WTC11 (cell line): ENCODE measurements around the gene IMMP1L. TPM values are rescaled to one million over a fixed set of nuclear protein-coding genes. Genes with fewer than 3 reads are reported as not detected.
A peak's percentile ranks its signal among the peaks of the same experiment; 100 is the strongest.

Source experiments
- ATAC-seq: fragments of 200-7000 bp; cut with Tn5 transposase; 2 replicates; pipeline ENCODE4 v1.10.0; 2021; ENCODE audit warnings: mild to moderate bottlenecking, moderate library complexity
- CTCF ChIA-PET: fragments of 300-600 bp; sonication (Branson Sonifier 250); formaldehyde crosslinking; loops from one replicate; lab custom pipeline; 2021; ENCODE audit warnings: antibody characterized with exemption; lab: Charles Lee
- POLR2A ChIA-PET: fragments of 350-600 bp; sonication (Branson Sonifier 250); formaldehyde crosslinking; loops from one replicate; lab custom pipeline; 2021; ENCODE audit warnings: antibody characterized with exemption; lab: Charles Lee
- DNase-seq: peaks from one replicate; pipeline ENCODE4 v3.0.0; 2021; ENCODE audit warnings: low spot score
- H3K27ac Mint-ChIP-seq: 2 replicates; pipeline ENCODE4 v1.8.0; 2021; ENCODE audit warnings: mixed read lengths
- H3K27me3 Mint-ChIP-seq: 2 replicates; pipeline ENCODE4 v1.8.0; 2021; ENCODE audit warnings: low read depth, mild to moderate bottlenecking, moderate library complexity, mixed read lengths
- H3K36me3 Mint-ChIP-seq: 2 replicates; pipeline ENCODE4 v1.8.0; 2021; ENCODE audit warnings: mixed read lengths
- H3K4me1 Mint-ChIP-seq: 2 replicates; pipeline ENCODE4 v1.8.0; 2022; ENCODE audit warnings: mixed read lengths
- H3K4me3 Mint-ChIP-seq: 2 replicates; pipeline ENCODE4 v1.8.0; 2021; ENCODE audit warnings: mild to moderate bottlenecking, moderate library complexity, mixed read lengths
- H3K9me3 Mint-ChIP-seq: 2 replicates; pipeline ENCODE4 v1.8.0; 2021; ENCODE audit warnings: mixed read lengths
- ETV6 ChIP-seq: sonication (generic); formaldehyde crosslinking; IDR thresholded peaks from 2 replicates; pipeline ENCODE4 v1.8.1; 2022; ENCODE audit warnings: mild to moderate bottlenecking, missing genetic modification reagents
- FOXK1 ChIP-seq: sonication (generic); formaldehyde crosslinking; IDR thresholded peaks from 2 replicates; pipeline ENCODE4 v1.8.0; 2022; ENCODE audit warnings: mild to moderate bottlenecking, moderate library complexity, missing genetic modification reagents
- FOXP1 ChIP-seq: sonication (generic); formaldehyde crosslinking; IDR thresholded peaks from 2 replicates; pipeline ENCODE4 v1.8.0; 2022; ENCODE audit warnings: missing genetic modification reagents, mild to moderate bottlenecking, moderate library complexity, borderline replicate concordance
- NFATC4 ChIP-seq: fragments of 250-450 bp; sonication (Bioruptor Pico); IDR thresholded peaks from 2 replicates; pipeline ENCODE4 v1.9.0; 2021; ENCODE audit warnings: mild to moderate bottlenecking
- NR2C2 ChIP-seq: sonication (generic); formaldehyde crosslinking; IDR thresholded peaks from 2 replicates; pipeline ENCODE4 v1.8.0; 2022; ENCODE audit warnings: mild to moderate bottlenecking, missing genetic modification reagents
- TP53 ChIP-seq: sonication (generic); formaldehyde crosslinking; IDR thresholded peaks from 2 replicates; pipeline ENCODE4 v1.8.1; 2023; ENCODE audit warnings: mild to moderate bottlenecking, missing genetic modification reagents
- ZNF219 ChIP-seq: sonication (generic); formaldehyde crosslinking; IDR thresholded peaks from 2 replicates; pipeline ENCODE4 v1.8.0; 2023; ENCODE audit warnings: missing genetic modification reagents, mild to moderate bottlenecking, borderline replicate concordance
- ZNF416 ChIP-seq: fragments of 250-450 bp; sonication (Bioruptor Pico); IDR thresholded peaks from 2 replicates; pipeline ENCODE4 v1.9.0; 2021; ENCODE audit warnings: mild to moderate bottlenecking, inconsistent platforms
- total RNA-seq: library from RNA; stranded (reverse); gene quantifications from 3 replicates; pipeline ENCODE4 v1.2.3, GENCODE V29; 2021
- TF ChIP-seq, protein P1 (sequence below): sonication (generic); formaldehyde crosslinking; IDR thresholded peaks from 2 replicates; pipeline ENCODE4 v1.8.1; 2022; ENCODE audit warnings: mild to moderate bottlenecking, moderate library complexity, missing genetic modification reagents
- TF ChIP-seq, protein P2 (sequence below): fragments of 250-450 bp; sonication (Bioruptor Pico); IDR thresholded peaks from 2 replicates; pipeline ENCODE4 v1.9.0; 2021; ENCODE audit warnings: mild to moderate bottlenecking
- TF ChIP-seq, protein P3 (sequence below): sonication (generic); formaldehyde crosslinking; IDR thresholded peaks from 2 replicates; pipeline ENCODE4 v1.8.1; 2023; ENCODE audit warnings: mild to moderate bottlenecking, missing genetic modification reagents, borderline replicate concordance
- TF ChIP-seq, protein P4 (sequence below): fragments of 250-450 bp; sonication (Bioruptor Pico); IDR thresholded peaks from 2 replicates; pipeline ENCODE4 v1.9.0; 2021; ENCODE audit warnings: mild to moderate bottlenecking

IMMP1L gene
- total RNA-seq, 1 experiment from 2014 or later = 29.6 TPM

DNA sequence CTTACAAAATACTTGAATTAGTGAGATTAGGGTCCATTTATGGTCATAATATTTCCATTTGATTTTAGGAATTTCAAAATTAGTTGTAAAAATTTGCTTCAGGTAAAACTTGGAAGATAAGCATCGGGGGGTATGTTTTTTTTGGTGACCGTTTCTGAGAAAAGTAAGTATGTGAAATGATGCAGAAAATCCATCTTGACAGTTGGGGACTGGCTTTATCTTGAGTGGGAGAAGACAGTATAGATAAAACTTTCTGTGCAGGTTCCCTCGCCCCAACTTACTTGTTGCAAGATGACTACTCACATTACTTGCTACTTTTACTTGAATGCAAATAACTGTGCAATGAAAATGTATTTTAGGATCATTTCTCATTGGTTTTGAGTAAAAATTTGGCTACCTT is 90.3 kb downstream of the IMMP1L start:
- Mint-ChIP-seq H3K4me3 (no peak overlapping the region), H3K27ac (no peak overlapping the region), H3K27me3 (no peaks in the 10 kb centered on the region), H3K4me1 (peaks cover 78% of the 10 kb centered on the region), H3K36me3 (no peaks in the 10 kb centered on the region), H3K9me3 (no peaks in the 10 kb centered on the region)
- ChIA-PET POLR2A (no interaction called here), CTCF (interaction anchor here (1.3 to 1.9 kb wide), 2 partner anchors 312 to 380 kb away, joined by 6 read pairs; no protein-coding TSS in a partner anchor)
- TF ChIP-seq NR2C2 (no peak), NFATC4 (CRISPR knock-in tag) (no peak), FOXK1 (CRISPR knock-in tag) (no peak), FOXP1 (CRISPR knock-in tag) (no peak), ETV6 (CRISPR knock-in tag) (no peak), TP53 (no peak), ZNF416 (CRISPR knock-in tag) (no peak), ZNF219 (CRISPR knock-in tag) (no peak)
- TF ChIP-seq, protein P1, sequence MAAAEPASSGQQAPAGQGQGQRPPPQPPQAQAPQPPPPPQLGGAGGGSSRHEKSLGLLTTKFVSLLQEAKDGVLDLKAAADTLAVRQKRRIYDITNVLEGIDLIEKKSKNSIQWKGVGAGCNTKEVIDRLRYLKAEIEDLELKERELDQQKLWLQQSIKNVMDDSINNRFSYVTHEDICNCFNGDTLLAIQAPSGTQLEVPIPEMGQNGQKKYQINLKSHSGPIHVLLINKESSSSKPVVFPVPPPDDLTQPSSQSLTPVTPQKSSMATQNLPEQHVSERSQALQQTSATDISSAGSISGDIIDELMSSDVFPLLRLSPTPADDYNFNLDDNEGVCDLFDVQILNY (CRISPR knock-in tag) = no peak
- TF ChIP-seq, protein P2, sequence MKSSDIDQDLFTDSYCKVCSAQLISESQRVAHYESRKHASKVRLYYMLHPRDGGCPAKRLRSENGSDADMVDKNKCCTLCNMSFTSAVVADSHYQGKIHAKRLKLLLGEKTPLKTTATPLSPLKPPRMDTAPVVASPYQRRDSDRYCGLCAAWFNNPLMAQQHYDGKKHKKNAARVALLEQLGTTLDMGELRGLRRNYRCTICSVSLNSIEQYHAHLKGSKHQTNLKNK (CRISPR knock-in tag) = no peak
- ATAC-seq (no peak), DNase-seq (no peak)

DNA sequence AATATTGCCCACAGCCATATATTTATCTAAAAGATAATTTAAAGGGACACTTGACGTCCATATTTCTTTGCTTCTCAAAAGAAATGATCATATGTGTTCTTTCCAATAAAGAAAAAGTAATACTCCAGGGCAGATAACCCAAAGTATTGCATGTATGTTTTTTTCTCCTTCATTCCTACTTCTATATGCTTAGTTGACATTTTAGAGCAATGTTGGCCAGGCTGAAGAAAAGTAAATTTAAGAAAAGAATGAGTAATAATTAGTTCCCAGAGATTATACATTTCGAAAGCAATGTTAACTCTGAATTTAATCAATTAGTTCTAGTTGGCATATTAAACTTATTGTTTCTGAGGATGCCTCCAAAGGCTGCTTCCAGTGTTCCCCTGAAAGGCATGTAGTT is 91.6 kb downstream of the IMMP1L start:
- TF ChIP-seq, protein P3, sequence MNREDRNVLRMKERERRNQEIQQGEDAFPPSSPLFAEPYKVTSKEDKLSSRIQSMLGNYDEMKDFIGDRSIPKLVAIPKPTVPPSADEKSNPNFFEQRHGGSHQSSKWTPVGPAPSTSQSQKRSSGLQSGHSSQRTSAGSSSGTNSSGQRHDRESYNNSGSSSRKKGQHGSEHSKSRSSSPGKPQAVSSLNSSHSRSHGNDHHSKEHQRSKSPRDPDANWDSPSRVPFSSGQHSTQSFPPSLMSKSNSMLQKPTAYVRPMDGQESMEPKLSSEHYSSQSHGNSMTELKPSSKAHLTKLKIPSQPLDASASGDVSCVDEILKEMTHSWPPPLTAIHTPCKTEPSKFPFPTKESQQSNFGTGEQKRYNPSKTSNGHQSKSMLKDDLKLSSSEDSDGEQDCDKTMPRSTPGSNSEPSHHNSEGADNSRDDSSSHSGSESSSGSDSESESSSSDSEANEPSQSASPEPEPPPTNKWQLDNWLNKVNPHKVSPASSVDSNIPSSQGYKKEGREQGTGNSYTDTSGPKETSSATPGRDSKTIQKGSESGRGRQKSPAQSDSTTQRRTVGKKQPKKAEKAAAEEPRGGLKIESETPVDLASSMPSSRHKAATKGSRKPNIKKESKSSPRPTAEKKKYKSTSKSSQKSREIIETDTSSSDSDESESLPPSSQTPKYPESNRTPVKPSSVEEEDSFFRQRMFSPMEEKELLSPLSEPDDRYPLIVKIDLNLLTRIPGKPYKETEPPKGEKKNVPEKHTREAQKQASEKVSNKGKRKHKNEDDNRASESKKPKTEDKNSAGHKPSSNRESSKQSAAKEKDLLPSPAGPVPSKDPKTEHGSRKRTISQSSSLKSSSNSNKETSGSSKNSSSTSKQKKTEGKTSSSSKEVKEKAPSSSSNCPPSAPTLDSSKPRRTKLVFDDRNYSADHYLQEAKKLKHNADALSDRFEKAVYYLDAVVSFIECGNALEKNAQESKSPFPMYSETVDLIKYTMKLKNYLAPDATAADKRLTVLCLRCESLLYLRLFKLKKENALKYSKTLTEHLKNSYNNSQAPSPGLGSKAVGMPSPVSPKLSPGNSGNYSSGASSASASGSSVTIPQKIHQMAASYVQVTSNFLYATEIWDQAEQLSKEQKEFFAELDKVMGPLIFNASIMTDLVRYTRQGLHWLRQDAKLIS (CRISPR knock-in tag) = no peak
- no peaks in the 10 kb centered on the region for H3K27me3 Mint-ChIP-seq
- DNase-seq (no peak), ATAC-seq (no peak)
- H3K4me1 Mint-ChIP-seq = peaks cover 76% of the 10 kb centered on the region
- no peak overlapping the region for H3K27ac Mint-ChIP-seq
- ChIA-PET POLR2A (no interaction called here), CTCF (interaction anchor here (0.8 to 2.4 kb wide), 3 partner anchors 185 to 381 kb away, joined by 3 to 9 read pairs (median 6); no protein-coding TSS in a partner anchor)
- H3K4me3 Mint-ChIP-seq = no peak overlapping the region
- no peaks in the 10 kb centered on the region for H3K36me3 Mint-ChIP-seq
- H3K9me3 Mint-ChIP-seq = no peaks in the 10 kb centered on the region

DNA sequence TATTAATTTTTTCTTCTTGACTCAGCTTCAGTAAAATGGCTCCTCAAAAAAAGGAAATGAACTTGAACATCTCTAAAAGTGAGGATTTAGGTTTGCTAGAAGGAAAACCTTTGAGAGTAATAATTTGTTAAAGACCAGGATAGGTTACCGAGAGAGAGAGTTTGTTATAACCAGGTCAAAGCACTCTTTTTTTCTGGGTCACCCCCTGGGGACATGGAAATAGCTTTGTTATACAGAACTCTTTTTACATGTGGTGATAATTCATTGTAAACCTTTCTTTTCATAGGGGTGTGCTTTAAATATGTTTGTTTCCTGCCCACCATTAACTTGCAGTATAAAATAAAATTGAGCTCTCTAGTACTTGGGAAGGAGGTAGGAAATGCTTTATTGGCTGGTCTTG is 92.1 kb downstream of the IMMP1L start:
- ChIA-PET POLR2A (no interaction called here), CTCF (interaction anchor here (0.8 to 2.4 kb wide), 4 partner anchors 184 to 541 kb away, joined by 3 to 9 read pairs (median 6); no protein-coding TSS in a partner anchor)
- Mint-ChIP-seq H3K27ac (peak overlapping the region; percentile 84; the same call in 1 of the 2 replicates), H3K9me3 (no peaks in the 10 kb centered on the region), H3K4me1 (peaks cover 71% of the 10 kb centered on the region), H3K36me3 (no peaks in the 10 kb centered on the region), H3K4me3 (0 out of 2 replicates have a peak overlapping the region, but pooled peaks have one; percentile 22), H3K27me3 (no peaks in the 10 kb centered on the region)
- DNase-seq (no peak), ATAC-seq (peak; percentile 38)
- TF ChIP-seq, protein P4, sequence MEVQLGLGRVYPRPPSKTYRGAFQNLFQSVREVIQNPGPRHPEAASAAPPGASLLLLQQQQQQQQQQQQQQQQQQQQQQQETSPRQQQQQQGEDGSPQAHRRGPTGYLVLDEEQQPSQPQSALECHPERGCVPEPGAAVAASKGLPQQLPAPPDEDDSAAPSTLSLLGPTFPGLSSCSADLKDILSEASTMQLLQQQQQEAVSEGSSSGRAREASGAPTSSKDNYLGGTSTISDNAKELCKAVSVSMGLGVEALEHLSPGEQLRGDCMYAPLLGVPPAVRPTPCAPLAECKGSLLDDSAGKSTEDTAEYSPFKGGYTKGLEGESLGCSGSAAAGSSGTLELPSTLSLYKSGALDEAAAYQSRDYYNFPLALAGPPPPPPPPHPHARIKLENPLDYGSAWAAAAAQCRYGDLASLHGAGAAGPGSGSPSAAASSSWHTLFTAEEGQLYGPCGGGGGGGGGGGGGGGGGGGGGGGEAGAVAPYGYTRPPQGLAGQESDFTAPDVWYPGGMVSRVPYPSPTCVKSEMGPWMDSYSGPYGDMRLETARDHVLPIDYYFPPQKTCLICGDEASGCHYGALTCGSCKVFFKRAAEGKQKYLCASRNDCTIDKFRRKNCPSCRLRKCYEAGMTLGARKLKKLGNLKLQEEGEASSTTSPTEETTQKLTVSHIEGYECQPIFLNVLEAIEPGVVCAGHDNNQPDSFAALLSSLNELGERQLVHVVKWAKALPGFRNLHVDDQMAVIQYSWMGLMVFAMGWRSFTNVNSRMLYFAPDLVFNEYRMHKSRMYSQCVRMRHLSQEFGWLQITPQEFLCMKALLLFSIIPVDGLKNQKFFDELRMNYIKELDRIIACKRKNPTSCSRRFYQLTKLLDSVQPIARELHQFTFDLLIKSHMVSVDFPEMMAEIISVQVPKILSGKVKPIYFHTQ (CRISPR knock-in tag) = no peak
